H1 (cell line): ENCODE results near the gene TMEM147. TPM values are rescaled to one million over a fixed set of nuclear protein-coding genes. Genes with fewer than 3 reads are reported as not detected.

Experiments used
- CTCF ChIA-PET: fragments of 300-600 bp; sonication (Branson Sonifier 250); formaldehyde crosslinking; loops from one replicate; lab custom pipeline; 2021; ENCODE audit not compliant: partially characterized antibody; lab: Charles Lee
- POLR2A ChIA-PET: fragments of 300-600 bp; sonication (Branson Sonifier 250); formaldehyde crosslinking; loops from one replicate; lab custom pipeline; 2021; ENCODE audit warnings: inconsistent platforms; ENCODE audit not compliant: partially characterized antibody; lab: Charles Lee
- DNase-seq, 2 experiments: peaks; one replicate each; pipeline versions ENCODE4 v3.0.0 to v3.0.0-alpha.2; 2010 to 2022; ENCODE audit warnings: low spot score in 2 of 2, low read depth in 1 of 2, mixed read lengths in 1 of 2
- FAIRE-seq: peaks from 2 replicates; lab custom pipeline; 2011; peaks lifted over from hg19 to GRCh38; lab: Jason Lieb, UNC
- H2AFZ ChIP-seq: 2 replicates; pipeline ENCODE4 v1.8.1; 2012; ENCODE audit warnings: low read length, inconsistent platforms
- H2AK5ac ChIP-seq: 2 replicates; pipeline ENCODE4 v1.6.1; 2013; ENCODE audit warnings: low read depth, low read length
- H2BK120ac ChIP-seq: replicated peaks from 2 replicates; pipeline ENCODE3; 2013; ENCODE audit warnings: low read depth, low read length, inconsistent platforms
- H2BK12ac ChIP-seq: 2 replicates; pipeline ENCODE4 v1.6.1; 2013; ENCODE audit warnings: low read depth, low read length
- H2BK15ac ChIP-seq: 2 replicates; pipeline ENCODE4 v1.6.1; 2013; ENCODE audit warnings: low read length
- H2BK20ac ChIP-seq: 2 replicates; pipeline ENCODE4 v1.6.1; 2013; ENCODE audit warnings: low read length
- H2BK5ac ChIP-seq: 2 replicates; pipeline ENCODE4 v1.6.1; 2013; ENCODE audit warnings: low read depth, low read length
- H3K14ac ChIP-seq: 2 replicates; pipeline ENCODE4 v1.6.1; 2013; ENCODE audit warnings: inconsistent platforms; ENCODE audit not compliant: insufficient read length
- H3K18ac ChIP-seq: 2 replicates; pipeline ENCODE4 v1.6.1; 2013; ENCODE audit warnings: low read length; ENCODE audit errors: extremely low read depth
- H3K23ac ChIP-seq: 2 replicates; pipeline ENCODE4 v1.6.1; 2013; ENCODE audit warnings: inconsistent platforms; ENCODE audit not compliant: insufficient read length
- H3K23me2 ChIP-seq: 2 replicates; pipeline ENCODE4 v1.6.1; 2013; ENCODE audit warnings: low read depth, low read length
- H3K27ac ChIP-seq: 2 replicates; pipeline ENCODE4 v1.6.1; 2011; ENCODE audit warnings: low read depth, low read length, inconsistent platforms
- H3K27me3 ChIP-seq, 4 experiments: replicated peaks in 1 of 4; 1 replicate in 1 of 4; 2 replicates in 3 of 4; pipeline versions ENCODE4 v1.6.1 to v1.8.1; 2011 to 2013; ENCODE audit warnings: low read length in 3 of 4, mild to moderate bottlenecking in 3 of 4, inconsistent platforms in 2 of 4, mixed read lengths in 2 of 4, moderate library complexity in 1 of 4; ENCODE audit not compliant: control insufficient read depth in 3 of 4, insufficient read depth in 3 of 4; ENCODE audit errors: extremely low read depth in 1 of 4
- H3K36me3 ChIP-seq, 4 experiments: 2 replicates each; pipeline versions ENCODE4 v1.6.1 to v1.8.1; 2011 to 2013; ENCODE audit warnings: mild to moderate bottlenecking in 4 of 4, low read length in 3 of 4, moderate library complexity in 2 of 4, control low read depth in 1 of 4, inconsistent platforms in 1 of 4; ENCODE audit not compliant: insufficient read depth in 4 of 4, control insufficient read depth in 2 of 4
- H3K4ac ChIP-seq: replicated peaks from 2 replicates; pipeline ENCODE3; 2013; ENCODE audit warnings: low read length, low read depth, mixed read lengths, inconsistent platforms; ENCODE audit not compliant: insufficient read length
- H3K4me1 ChIP-seq, 4 experiments: replicated peaks in 1 of 4; 1 replicate in 1 of 4; 2 replicates in 3 of 4; pipeline versions ENCODE4 v1.6.1 to v1.8.1; 2011 to 2013; ENCODE audit warnings: low read length in 3 of 4, inconsistent platforms in 2 of 4, mixed read lengths in 1 of 4; ENCODE audit not compliant: insufficient read depth in 4 of 4, control insufficient read depth in 3 of 4
- H3K4me2 ChIP-seq, 2 experiments: 2 replicates each; pipeline versions ENCODE4 v1.6.1 to v1.8.1; 2011 to 2013; ENCODE audit warnings: low read depth in 2 of 2, low read length in 2 of 2, control low read depth in 1 of 2, inconsistent platforms in 1 of 2, mild to moderate bottlenecking in 1 of 2; ENCODE audit not compliant: insufficient read depth in 1 of 2
- H3K4me3 ChIP-seq, 4 experiments: fragments of 200-600, 300-600 bp in 1 of 4; sonication (generic), shearing (Covaris generic), sonication (Bioruptor Twin) in 1 of 4; 2 replicates each; pipeline versions ENCODE4 v1.5.1 to v1.8.1; 2011 to 2016; ENCODE audit warnings: low read length in 4 of 4, low read depth in 3 of 4, control low read depth in 2 of 4, inconsistent platforms in 2 of 4, mild to moderate bottlenecking in 2 of 4, mixed read lengths in 1 of 4, moderate library complexity in 1 of 4; ENCODE audit not compliant: insufficient read depth in 2 of 4; ENCODE audit errors: extremely low read depth in 1 of 4
- H3K56ac ChIP-seq: replicated peaks from 2 replicates; pipeline ENCODE3; 2013; ENCODE audit warnings: low read depth, mild to moderate bottlenecking, mixed read lengths, low read length, inconsistent platforms; ENCODE audit not compliant: insufficient read length
- H3K79me1 ChIP-seq: 2 replicates; pipeline ENCODE4 v1.6.1; 2013; ENCODE audit warnings: low read depth, low read length, control low read depth
- H3K79me2 ChIP-seq, 2 experiments: 2 replicates each; pipeline versions ENCODE4 v1.6.1 to v1.8.1; 2012 to 2013; ENCODE audit warnings: low read length in 2 of 2, mild to moderate bottlenecking in 2 of 2, inconsistent platforms in 1 of 2; ENCODE audit not compliant: insufficient read depth in 2 of 2, control insufficient read depth in 1 of 2
- H3K9ac ChIP-seq, 4 experiments: replicated peaks in 1 of 4; 1 replicate in 1 of 4; 2 replicates in 3 of 4; pipeline versions ENCODE4 v1.6.1 to v1.8.1; 2011 to 2013; ENCODE audit warnings: low read depth in 3 of 4, low read length in 3 of 4, control low read depth in 2 of 4, mild to moderate bottlenecking in 2 of 4, moderate library complexity in 2 of 4, inconsistent platforms in 1 of 4; ENCODE audit errors: extremely low read depth in 1 of 4
- H3K9me3 ChIP-seq, 2 experiments: 2 replicates each; pipeline versions ENCODE4 v1.6.1 to v1.8.1; 2012 to 2013; ENCODE audit warnings: mild to moderate bottlenecking in 2 of 2, moderate library complexity in 2 of 2, control low read depth in 1 of 2, inconsistent platforms in 1 of 2, low read depth in 1 of 2, low read length in 1 of 2, mixed read lengths in 1 of 2; ENCODE audit not compliant: insufficient read depth in 2 of 2
- H4K20me1 ChIP-seq, 2 experiments: replicated peaks in 1 of 2; 2 replicates each; pipeline versions ENCODE3 to v1.8.1; 2011 to 2013; ENCODE audit warnings: inconsistent platforms in 2 of 2, low read length in 2 of 2, mild to moderate bottlenecking in 1 of 2; ENCODE audit not compliant: insufficient read depth in 2 of 2, control insufficient read depth in 1 of 2
- H4K5ac ChIP-seq: 2 replicates; pipeline ENCODE4 v1.6.1; 2013; ENCODE audit warnings: low read length, low read depth, mixed read lengths, inconsistent platforms; ENCODE audit not compliant: insufficient read length
- H4K8ac ChIP-seq: 2 replicates; pipeline ENCODE4 v1.8.0; 2013; ENCODE audit warnings: mild to moderate bottlenecking, moderate library complexity, low read length, inconsistent platforms; ENCODE audit not compliant: insufficient read depth; ENCODE audit errors: extremely low read depth
- H4K91ac ChIP-seq: replicated peaks from 2 replicates; pipeline ENCODE3; 2013; ENCODE audit warnings: low read length, mixed read lengths, inconsistent platforms; ENCODE audit not compliant: insufficient read length
- JUND ChIP-seq: IDR thresholded peaks from 2 replicates; pipeline ENCODE4 v1.6.1; 2011; ENCODE audit warnings: mild to moderate bottlenecking, improper control_type of control experiment, low read length
- NRF1 ChIP-seq: IDR thresholded peaks from 2 replicates; pipeline ENCODE4 v1.6.1; 2011; ENCODE audit warnings: mild to moderate bottlenecking, low read depth, low read length, improper control_type of control experiment
- RAD21 ChIP-seq, 2 experiments: IDR thresholded peaks in 1 of 2; conservative IDR thresholded peaks in 1 of 2; 2 replicates each; pipeline ENCODE4 v1.6.1; 2011; ENCODE audit warnings: low read depth in 2 of 2, low read length in 2 of 2, improper control_type of control experiment in 1 of 2, inconsistent platforms in 1 of 2, mild to moderate bottlenecking in 1 of 2, moderate library complexity in 1 of 2
- RFX5 ChIP-seq: IDR thresholded peaks from 2 replicates; pipeline ENCODE4 v1.6.1; 2011; ENCODE audit warnings: low read depth, low read length, improper control_type of control experiment, borderline replicate concordance
- RNF2 ChIP-seq: fragments of 200-900, 300-1000 bp; sonication (generic); IDR thresholded peaks from 2 replicates; pipeline ENCODE4 v1.7.1; 2016; ENCODE audit warnings: borderline replicate concordance, low read depth, mild to moderate bottlenecking, antibody characterized with exemption, low read length; ENCODE audit not compliant: poor library complexity, severe bottlenecking; ENCODE audit errors: missing control alignments
- SUZ12 ChIP-seq: fragments of 200-600 bp; sonication (generic); IDR thresholded peaks from 2 replicates; pipeline ENCODE4 v1.6.1; 2012; ENCODE audit warnings: mild to moderate bottlenecking, inconsistent platforms, low read length, moderate library complexity, mixed read lengths
- WGBS, 2 experiments: shearing (Covaris generic) in 1 of 2; methylation state at CpG; one replicate each; pipeline versions ENCODE4 v1.1.6 to v1.1.7; 2013 to 2015; ENCODE audit warnings: low lambda C conversion rate in 2 of 2, mixed read lengths in 2 of 2, inconsistent platforms in 1 of 2, low coverage in 1 of 2, missing lambda C conversion rate in 1 of 2; ENCODE audit not compliant: insufficient replicate concordance in 2 of 2, insufficient coverage in 1 of 2, insufficient read length in 1 of 2; ENCODE audit errors: extremely low coverage in 1 of 2, missing lambda C conversion rate in 1 of 2; 5-methylcytosine and 5-hydroxymethylcytosine counted together
- long read RNA-seq, 2 experiments: library from RNA in 1 of 2; library from capped mRNA in 1 of 2; stranded (forward); transcript quantifications; one replicate each; pipeline ENCODE4 v2.0.0, GENCODE V29; 2021; ENCODE audit warnings: inconsistent platforms in 1 of 2
- polyA minus RNA-seq, 3 experiments: library from RNA; depleted of rRNA, polyadenylated mRNA; stranded (reverse); fragments of >200 nt; gene quantifications; 1 replicate in 2 of 3; 2 replicates in 1 of 3; pipeline ENCODE4 v1.2.3, GENCODE V29; 2011
- polyA plus RNA-seq, 7 experiments: library from polyadenylated mRNA; depleted of rRNA in 3 of 7; stranded (reverse) in 5 of 7; unstranded in 2 of 7; fragments of >200 nt in 5 of 7; fragments of 200-250 nt in 2 of 7; gene quantifications; 1 replicate in 5 of 7; 2 replicates in 1 of 7; 4 replicates in 1 of 7; pipeline versions ENCODE4 v1.2.1 to v1.2.3, GENCODE V29; 2011 to 2013; ENCODE audit warnings: missing spikeins in 2 of 7, mixed read lengths in 2 of 7
- total RNA-seq: library from RNA; stranded (reverse); fragmentation: NEBNext Ultra II Directional; extraction: Animal tissue kit (Norgen Biotek cat#: 25700); gene quantifications from 2 replicates; pipeline ENCODE4 v1.2.1, GENCODE V29; 2021

TMEM147 gene
- 157 and 159 TPM in 2 replicates for total RNA-seq
- polyA plus RNA-seq (2011; rRNA removed) = 372 and 418 TPM in 2 replicates
- 257 TPM for polyA plus RNA-seq (2011; cell fraction: cytosol; rRNA removed)
- polyA plus RNA-seq (2011; cell fraction: nucleus; rRNA removed) = 316 TPM
- 210 to 273 TPM (median 258 TPM) in 4 replicates for polyA plus RNA-seq (2012, experiment 1 of 2)
- 369 TPM for polyA plus RNA-seq (2012, experiment 2 of 2)
- polyA plus RNA-seq (2013, experiment 1 of 2) = 172 TPM
- polyA plus RNA-seq (2013, experiment 2 of 2) = 215 TPM
- polyA minus RNA-seq (2011; rRNA and poly(A)+ RNA removed) = 274 and 284 TPM in 2 replicates
- 109 TPM for polyA minus RNA-seq (2011; cell fraction: cytosol; rRNA and poly(A)+ RNA removed)
- polyA minus RNA-seq (2011; cell fraction: nucleus; rRNA and poly(A)+ RNA removed) = 72.1 TPM
- long read RNA-seq, experiment 1, transcript TMEM147-201 (7 exons, 899 nt) = major isoform, 157 of 206 reads
- long read RNA-seq, experiment 1, transcript TMEM147-202 (6 exons, 935 nt) = minor isoform, 16 of 206 reads
- long read RNA-seq, experiment 1, partial matches to known transcripts = 20 of 206 reads
- long read RNA-seq, experiment 1, other reads (novel, unspliced or antisense) = 11 of 206 reads
- long read RNA-seq, experiment 2, transcript TMEM147-201 (7 exons, 899 nt) = major isoform, 22 of 27 reads
- long read RNA-seq, experiment 2, partial matches to known transcripts = 1 of 27 reads
- long read RNA-seq, experiment 2, other reads (novel, unspliced or antisense) = 1 of 27 reads

DNA sequence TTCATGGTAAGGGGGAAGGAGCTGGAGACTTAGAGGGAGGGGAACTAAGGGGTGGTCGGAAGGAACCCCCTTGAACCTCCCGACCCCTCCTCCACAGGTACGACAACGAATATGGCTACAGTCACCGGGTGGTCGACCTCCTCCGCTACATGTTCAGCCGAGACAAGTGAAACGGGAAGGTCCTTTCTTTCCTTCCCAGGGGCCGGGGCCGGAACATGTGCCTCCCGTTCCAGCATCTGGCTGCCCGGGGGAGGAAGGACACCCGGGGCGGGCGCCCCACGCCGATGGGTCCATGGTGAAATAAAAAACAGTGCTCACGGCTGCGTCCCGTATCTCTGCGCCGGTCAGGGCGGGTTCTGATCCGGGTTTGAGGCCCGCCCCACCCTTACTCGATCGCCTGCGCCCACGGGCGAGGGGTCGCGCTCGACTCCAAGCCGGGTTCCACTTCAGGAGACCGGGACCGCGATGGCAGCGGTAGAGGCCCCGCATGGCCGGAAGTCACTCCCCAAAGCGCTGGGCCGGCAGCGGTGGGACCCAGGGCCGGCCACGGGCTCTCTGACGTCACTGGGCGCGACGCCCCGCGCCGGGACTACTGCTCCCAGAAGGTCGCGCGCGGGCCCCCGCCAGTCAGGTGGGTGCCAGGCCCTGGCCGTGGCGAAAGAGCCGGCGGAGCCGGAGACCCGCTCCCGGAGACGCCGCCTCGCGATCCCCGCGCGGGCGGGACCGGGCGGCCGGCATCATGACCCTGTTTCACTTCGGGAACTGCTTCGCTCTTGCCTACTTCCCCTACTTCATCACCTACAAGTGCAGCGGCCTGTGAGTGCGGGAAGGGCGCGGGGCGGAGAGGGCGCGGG lies at the start of gene TMEM147:
Gene TMEM147, plus strand, starts transcription at position 626 of the 854 bp plus-strand sequence. Its CDS starts 114 bp downstream, at position 740.
- Histone ChIP-seq H3K14ac (no peak within 1 kb of the TSS), H2BK20ac (no peak within 1 kb of the TSS), H4K5ac (peak within 1 kb of the TSS; percentile 80), H3K4ac (peak within 1 kb of the TSS; percentile 95), H3K79me1 (peaks cover 18% of the 10 kb centered on the region; the same call in 1 of the 2 replicates), H2AFZ (peak within 1 kb of the TSS; percentile 4; the same call in 1 of the 2 replicates), H3K27ac (peak within 1 kb of the TSS; percentile 78; the same call in 1 of the 2 replicates), H3K9ac (peak within 1 kb of the TSS; percentile 80 to 85 (median 84)), H3K4me3 (peak within 1 kb of the TSS; percentile 88 to 97 (median 94)), H3K4me1 (peaks cover 0 to 13% (median 2%) of the 10 kb centered on the region in 4 experiments; a peak in 3 of 7 replicates), H3K23me2 (peaks cover 10% of the 10 kb centered on the region; the same call in 1 of the 2 replicates), H3K36me3 (peaks cover 0 to 18% (median 9%) of the 10 kb centered on the region in 4 experiments; a peak in 5 of 8 replicates), H2BK15ac (no peak within 1 kb of the TSS), H4K8ac (peak within 1 kb of the TSS; percentile 88), H2BK5ac (peak within 1 kb of the TSS; percentile 84), H3K9me3 (no peaks in the 10 kb centered on the region), H3K4me2 (peak within 1 kb of the TSS; percentile 84 to 90), H3K79me2 (peaks cover 0 to 31% of the 10 kb centered on the region in 2 experiments; a peak in 2 of 4 replicates), H2AK5ac (peak within 1 kb of the TSS; percentile 68; the same call in 1 of the 2 replicates), H3K23ac (no peak within 1 kb of the TSS), H2BK120ac (no peak within 1 kb of the TSS), H3K56ac (peak within 1 kb of the TSS; percentile 90), H2BK12ac (0 out of 2 replicates have a peak within 1 kb of the TSS, but pooled peaks have one; percentile 68), H3K18ac (peak within 1 kb of the TSS; percentile 95), H4K91ac (peak within 1 kb of the TSS; percentile 68), H4K20me1 (peaks cover 4 to 14% of the 10 kb centered on the region in 2 experiments), H3K27me3 (no peaks in the 10 kb centered on the region)
- FAIRE-seq = no peak
- CTCF ChIA-PET = interaction anchor here (0.7 to 1.3 kb wide), 2 partner anchors 29 to 50 kb away, joined by 3 read pairs; no protein-coding TSS in a partner anchor
- DNase-seq = peak; percentile 50 to 95
- POLR2A ChIA-PET = interaction anchor here (2.5 to 4.6 kb wide), 2 partner anchors 12 to 36 kb away, joined by 8 to 23 read pairs; no protein-coding TSS in a partner anchor
- WGBS, 2 experiments = 3% methylated on average over 46 of the region's 85 CpGs; no CpG with 5 or more reads in 1 of the 2 experiments
- TF ChIP-seq JUND (no peak), RFX5 (peak; percentile 25; the same call in 1 of the 2 replicates), SUZ12 (no peak), RNF2 (no peak), NRF1 (no peak), RAD21 (IDR thresholded peaks at IDR 0.05 in 1 of 2, conservative IDR thresholded peaks at IDR 0.05 in 1 of 2; ENCODE audit: low read depth in 2 of 2, low read length in 2 of 2) (no peak)
